HG02840 (cell line): ENCODE results near the gene COMMD7.

ENCODE experiments used
- ATAC-seq: cut with Tn5 transposase; IDR thresholded peaks from one replicate; pipeline ENCODE4 v1.9.1; 2021; ENCODE audit warnings: mild to moderate bottlenecking, moderate library complexity, moderate number of reproducible peaks; ENCODE audit not compliant: unreplicated experiment, low FRiP score

Gene COMMD7

GRCh38 chr20:32682508-32682987 lies 60.7 kb downstream of the COMMD7 start:
- no peak for ATAC-seq

GRCh38 chr20:32681175-32682084 lies 61.8 kb downstream of the COMMD7 start:
- ATAC-seq = no peak

- ATAC-seq = no peak
These were observed 62.6 kb downstream of the COMMD7 start for GRCh38 chr20:32680544-32681174.

GRCh38 chr20:32678948-32679347 lies 64.3 kb downstream of the COMMD7 start:
- ATAC-seq = no peak

- ATAC-seq = no peak
These were observed 67.9 kb downstream of the COMMD7 start for GRCh38 chr20:32675223-32675975.

GRCh38 chr20:32674362-32674789 lies 68.9 kb downstream of the COMMD7 start:
- ATAC-seq = no peak

GRCh38 chr20:32672982-32673851 lies 70.0 kb downstream of the COMMD7 start:
- no peak for ATAC-seq

- no peak for ATAC-seq
These were observed 70.8 kb downstream of the COMMD7 start for GRCh38 chr20:32672394-32672981.

- ATAC-seq = no peak
These were observed 72.4 kb downstream of the COMMD7 start for GRCh38 chr20:32670773-32671455.

GRCh38 chr20:32667027-32667426 lies 76.2 kb downstream of the COMMD7 start:
- no peak for ATAC-seq

GRCh38 chr20:32664678-32665159 lies 78.5 kb downstream of the COMMD7 start:
- ATAC-seq = no peak

GRCh38 chr20:32664012-32664677 lies 79.1 kb downstream of the COMMD7 start:
- no peak for ATAC-seq

GRCh38 chr20:32663335-32664011 lies 79.8 kb downstream of the COMMD7 start:
- ATAC-seq = no peak

GRCh38 chr20:32661820-32662528 lies 81.3 kb downstream of the COMMD7 start:
- ATAC-seq = no peak

- ATAC-seq = no peak
These were observed 82.6 kb downstream of the COMMD7 start for GRCh38 chr20:32660661-32661060.

GRCh38 chr20:32656827-32657226 lies 86.4 kb downstream of the COMMD7 start:
- ATAC-seq = no peak

GRCh38 chr20:32655903-32656512 lies 87.3 kb downstream of the COMMD7 start:
- ATAC-seq = no peak
